DMS153 treated with DMSO at 0.1 percent for 48 hours (cell line): ENCODE measurements around the gene GLB1L2.

Experiments used
- DNase-seq: peaks from one replicate; lab custom pipeline; 2025; ENCODE audit not compliant: unreplicated experiment; lab: John Stamatoyannopoulos, UW

The GLB1L2 gene

DNA sequence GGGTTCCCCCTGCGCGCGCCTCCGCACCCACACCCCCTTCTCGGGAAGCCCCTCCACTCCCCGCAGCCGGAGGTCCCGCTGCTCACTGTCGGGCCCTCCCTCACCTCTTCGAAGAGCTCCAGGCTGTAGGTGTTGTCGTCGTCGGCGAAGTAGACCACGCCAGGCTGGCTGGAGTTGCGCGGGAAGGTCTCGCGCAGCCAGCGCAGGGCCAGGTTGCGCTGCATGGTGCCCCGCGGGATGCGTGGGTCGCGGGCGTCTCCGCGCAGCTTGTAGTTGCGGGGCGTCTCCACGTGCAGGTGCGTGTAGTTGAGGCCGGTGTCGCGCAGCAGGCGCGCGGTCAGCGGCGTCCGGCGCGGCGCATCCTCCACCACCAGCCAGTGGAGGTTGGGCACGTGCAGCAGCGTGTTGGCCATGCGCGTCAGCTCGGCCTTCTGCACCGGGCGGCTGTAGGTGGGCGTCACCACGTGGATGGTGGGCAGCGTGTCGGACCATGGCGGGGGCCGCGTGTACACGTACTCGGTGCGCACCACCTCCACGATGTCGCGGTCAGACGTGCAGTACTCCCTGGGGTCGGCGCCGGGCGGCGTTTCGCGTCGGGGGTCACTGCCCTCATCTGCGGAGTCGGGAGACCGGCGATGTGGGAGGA is 51.9 kb downstream of the GLB1L2 start:
- no peak for DNase-seq

DNA sequence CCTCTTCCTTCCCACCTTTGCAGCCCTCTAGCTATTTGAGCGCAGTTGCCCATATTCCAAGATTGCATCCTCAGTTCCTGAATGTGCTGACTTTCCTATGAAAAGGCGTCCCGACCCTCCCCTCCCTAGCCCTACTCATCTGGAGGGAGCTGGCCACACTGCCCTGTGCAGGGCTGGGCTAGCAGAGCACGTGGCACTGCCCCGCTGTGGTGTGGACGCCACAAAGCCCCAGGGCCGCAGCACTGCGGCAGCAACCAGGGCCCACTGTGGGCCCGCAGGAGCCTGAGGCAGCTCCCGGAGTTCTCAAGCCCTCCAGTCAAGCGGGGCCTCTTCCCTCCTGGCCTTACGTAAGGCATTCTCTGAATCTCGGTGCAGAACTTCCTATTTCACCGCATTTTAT is 52.6 kb downstream of the GLB1L2 start:
- DNase-seq, result no peak

DNA sequence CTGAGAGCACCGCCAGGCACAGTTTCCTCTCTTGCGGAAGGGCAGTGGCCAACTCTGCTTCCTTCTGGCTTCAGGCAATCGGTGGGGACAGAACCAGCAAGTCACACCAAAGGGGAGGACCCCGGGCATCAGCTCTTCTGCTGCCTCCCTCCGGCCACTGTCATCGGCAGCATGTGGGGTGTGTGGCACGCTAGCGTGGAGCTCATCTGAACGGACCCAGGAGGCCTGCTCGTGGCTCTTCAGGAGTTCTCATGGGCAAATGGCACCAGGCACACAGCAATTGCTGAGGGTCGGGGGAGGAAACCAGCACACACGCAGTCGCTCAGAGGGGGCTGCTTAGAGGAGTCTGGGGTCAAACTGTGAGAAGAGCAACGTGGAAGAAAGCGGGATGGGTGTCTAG is 53.4 kb downstream of the GLB1L2 start:
- no peak for DNase-seq

DNA sequence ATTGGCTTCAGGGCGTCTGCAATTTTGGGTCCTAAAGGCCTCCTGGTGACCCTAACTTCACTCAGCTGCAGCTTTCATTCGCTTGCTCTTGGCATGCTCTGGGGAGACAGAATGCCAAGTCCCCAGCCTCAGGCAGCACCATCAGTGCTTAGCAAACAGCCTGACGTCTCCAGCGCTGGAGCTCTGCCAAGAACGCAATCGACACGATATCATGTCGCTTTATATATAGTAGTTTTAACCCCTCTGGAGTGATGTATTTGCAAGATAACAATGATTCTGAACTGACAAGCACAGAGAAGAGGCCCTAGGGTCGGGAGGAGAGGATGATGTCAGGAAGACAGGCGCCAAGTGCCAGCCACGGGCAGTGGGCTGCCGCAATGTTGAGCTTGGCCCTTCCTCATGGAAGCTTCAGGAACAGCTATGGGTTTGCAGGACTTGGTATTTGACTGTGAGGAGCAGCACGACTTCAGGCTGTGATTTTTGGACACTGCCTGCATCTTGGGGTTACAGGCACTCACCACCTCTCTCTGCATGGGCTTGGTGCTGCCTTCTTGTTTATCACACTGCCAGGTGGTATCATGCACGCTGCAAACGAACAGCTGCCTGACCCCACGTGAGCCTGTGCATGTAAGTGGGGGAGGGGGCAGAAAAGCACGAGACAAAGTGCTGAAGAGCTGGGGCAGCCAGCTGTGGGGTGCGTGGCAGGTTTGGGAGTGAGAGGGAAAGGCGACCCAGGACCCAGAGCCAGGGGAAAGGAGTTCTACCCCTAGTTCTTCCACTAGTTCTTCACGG is 54.2 kb downstream of the GLB1L2 start:
- peak; percentile 81 for DNase-seq

DNA sequence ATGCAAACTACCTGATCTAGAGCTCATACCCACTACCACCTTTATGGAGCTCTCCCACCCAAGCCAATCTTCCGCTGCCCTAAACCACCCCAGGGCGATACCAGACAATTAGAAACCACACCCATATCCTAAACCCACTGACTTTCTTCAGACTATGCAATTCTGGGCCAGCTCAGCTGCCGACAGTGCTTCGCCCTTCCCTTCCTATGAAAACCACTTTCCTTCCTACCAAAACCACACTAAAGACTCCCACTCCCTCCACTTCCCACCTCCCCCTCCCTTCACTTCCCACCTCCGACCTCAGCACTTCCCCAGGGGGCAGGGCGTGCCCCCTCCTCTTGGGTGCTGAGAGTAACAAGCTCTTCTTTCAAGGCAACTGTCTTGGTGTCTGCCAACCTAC is 55.2 kb downstream of the GLB1L2 start:
- no peak for DNase-seq

DNA sequence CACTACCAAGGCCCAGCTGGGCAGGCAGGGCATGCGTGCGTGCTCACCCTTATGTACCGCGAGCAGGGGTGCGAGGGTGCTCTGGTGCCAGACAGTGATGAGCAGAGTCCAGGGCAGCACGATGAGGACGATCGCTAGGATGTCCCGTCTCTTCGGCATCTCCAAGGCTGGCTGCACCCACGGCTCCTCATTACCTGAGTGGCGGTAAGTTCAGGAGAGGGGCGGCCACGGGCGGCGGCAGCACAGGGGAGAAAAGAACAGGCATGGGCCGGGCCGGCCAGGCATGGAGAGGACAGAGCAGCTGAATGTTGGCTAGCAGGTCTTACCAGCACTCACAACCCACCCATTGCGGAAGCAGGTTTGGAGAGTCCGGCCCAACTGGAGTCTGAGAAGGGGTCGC is 55.7 kb downstream of the GLB1L2 start:
- no peak for DNase-seq

DNA sequence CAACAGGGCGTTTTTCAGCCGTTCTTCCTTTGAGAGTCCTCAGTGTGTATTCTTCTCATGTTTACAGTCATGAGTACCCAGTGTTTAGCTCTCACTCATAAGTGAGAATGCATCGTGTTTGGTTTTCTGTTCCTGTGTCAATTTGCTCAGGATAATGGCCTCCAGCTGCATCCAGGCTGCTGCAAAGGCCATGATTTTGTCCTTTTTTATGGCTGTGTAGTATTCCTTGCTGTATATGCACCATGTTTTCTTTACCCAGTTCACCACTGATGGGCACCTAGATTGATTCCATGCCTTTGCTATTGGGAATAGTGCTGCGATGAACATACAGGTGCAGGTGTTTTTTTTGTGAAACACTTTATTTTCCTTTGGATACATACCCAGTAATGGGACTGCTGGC is 56.8 kb downstream of the GLB1L2 start:
- no peak for DNase-seq

DNA sequence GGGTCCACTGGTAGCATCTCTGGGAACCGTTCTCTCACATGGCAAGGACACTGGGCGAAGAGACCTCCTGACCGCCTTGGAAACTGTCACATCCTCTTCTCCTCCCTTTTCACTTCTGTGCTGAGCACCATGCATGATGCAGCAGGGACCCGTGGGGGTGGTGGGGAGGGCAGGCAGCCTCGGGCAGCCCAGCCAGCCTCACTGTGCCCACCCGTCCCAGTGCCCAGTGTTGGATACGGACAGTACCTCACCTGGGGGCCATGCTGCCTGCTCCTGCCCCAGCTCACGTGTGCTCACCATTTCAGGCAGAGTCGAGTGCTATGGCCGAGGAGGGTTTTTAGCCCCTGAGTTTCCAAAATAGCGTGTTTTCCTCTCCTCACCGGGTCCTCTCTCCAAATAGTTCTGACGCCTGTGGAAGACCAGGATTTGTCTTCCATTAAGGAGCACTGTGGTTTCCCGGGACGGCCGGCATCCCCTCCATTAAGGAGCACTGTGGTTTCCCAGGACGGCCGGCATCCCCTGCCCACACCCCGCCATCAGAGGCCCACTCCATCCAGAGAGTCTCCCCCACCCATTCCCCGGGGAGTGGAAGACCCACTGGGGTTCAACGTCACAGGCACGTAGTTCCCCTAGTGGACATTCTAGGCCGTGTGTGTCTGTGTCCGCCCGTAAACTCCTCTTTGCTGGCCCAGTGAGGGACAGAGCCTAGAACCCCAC is 57.8 kb downstream of the GLB1L2 start:
- no peak for DNase-seq

DNA sequence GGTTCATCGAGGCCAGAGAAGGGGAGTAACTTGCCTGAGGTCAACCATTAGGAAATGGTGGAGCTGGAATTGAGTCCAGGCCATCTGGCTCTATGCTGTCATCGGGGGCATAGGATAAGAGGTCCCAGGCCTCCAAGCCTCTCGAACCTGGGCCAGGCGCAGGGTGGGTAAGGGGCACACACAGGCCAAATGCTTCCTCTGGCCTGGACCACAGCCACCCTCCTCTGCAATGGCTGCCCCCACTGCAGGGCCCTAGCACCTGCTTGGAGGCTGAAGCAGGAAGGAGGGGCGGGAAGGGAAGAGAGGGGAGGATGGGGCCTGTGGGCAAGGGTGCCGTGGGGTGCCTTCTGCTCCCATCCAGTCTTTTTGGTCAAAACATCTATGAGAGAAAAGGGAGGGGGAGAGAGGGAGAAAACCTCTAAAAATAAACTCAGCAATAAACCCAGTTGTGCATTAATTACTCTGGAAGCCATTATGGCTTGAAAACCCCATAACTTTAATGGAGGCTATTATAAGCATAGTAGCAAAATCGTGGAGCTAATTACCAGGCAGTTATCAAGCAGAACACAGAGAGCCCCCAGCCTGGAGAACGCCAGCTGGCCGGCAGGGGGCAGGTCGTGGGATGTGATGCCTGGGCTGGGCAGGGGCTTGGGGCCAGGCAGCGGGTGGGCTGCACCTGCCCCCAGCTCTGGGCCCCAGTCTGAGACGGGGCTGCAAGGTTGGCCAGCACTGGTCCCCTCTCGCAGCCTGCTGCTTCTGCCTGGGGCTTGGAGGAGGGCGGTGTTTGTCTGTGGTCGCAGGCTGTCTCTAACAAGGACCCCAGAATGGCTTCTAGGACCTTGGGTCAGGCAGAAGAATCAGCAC is 59.1 kb downstream of the GLB1L2 start:
- DNase-seq, result no peak

DNA sequence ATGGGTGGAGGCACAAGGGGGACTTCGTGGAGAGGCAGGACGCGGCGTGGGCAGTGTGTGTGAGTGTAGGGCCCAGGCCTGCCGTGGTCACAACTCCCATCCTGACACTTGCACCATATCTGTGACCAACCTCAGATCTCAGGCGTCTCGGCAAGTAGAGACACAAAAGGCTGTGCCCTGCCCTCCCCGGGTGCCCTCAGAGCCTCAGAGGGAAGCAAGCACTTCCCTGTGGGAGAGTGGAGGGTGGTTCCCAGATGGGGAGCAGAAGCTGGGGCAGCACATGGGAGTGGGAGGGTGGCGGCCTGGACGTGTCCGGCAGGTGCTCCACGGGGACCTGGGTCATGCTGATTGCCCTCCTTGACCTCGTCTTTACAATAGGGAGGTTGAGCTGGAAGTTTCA is 59.9 kb downstream of the GLB1L2 start:
- DNase-seq, result no peak

DNA sequence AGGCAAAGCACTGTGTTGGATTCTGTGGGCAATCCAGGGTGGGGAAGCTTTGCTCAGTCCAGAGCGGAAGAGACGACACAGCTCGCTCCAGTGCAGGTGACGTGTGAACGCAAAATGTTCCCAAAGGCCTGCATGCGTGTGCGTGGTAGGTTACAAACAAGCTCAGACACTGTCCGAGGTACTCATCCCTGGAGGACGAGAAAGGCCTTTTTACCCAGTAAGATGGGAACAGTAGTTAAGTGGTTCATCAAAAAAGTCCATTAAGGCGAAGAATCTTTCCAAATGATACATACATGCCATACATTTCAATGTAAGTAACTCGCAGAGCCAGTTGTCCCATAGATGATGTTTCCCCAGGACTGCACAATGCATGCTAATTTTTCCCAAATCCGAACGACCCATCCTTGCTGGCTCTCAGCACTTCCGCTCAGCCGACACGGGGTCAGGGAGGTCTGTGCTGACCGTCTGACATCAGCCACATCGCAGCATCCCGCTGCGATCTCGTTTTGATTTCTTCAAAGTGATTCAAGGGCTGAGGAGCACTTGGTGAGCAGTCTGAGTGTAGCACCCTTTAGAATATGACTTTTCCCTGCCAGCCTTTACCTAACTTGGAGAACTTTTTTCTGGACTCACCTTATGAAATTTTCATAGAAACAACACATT is 61.3 kb downstream of the GLB1L2 start:
- DNase-seq, result no peak

DNA sequence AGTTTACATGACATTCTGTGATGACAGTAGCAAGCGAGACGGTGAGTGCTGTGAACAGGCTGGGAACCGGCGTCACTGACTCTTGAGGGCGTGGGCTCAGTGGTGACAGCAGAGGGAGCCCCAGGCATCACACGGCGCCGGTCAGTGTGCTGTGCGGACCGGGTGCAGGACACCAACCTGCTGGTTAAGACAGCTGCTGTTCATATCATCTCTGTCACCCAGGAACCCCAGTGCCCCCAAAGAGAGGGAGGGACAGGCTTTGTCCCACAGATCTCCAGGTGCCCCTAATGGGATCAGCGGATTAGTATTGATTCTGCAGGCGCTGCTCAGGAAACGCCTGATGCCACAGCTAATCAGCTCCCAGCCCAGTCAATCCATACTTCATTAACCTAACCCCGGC is 61.9 kb downstream of the GLB1L2 start:
- DNase-seq, result no peak

DNA sequence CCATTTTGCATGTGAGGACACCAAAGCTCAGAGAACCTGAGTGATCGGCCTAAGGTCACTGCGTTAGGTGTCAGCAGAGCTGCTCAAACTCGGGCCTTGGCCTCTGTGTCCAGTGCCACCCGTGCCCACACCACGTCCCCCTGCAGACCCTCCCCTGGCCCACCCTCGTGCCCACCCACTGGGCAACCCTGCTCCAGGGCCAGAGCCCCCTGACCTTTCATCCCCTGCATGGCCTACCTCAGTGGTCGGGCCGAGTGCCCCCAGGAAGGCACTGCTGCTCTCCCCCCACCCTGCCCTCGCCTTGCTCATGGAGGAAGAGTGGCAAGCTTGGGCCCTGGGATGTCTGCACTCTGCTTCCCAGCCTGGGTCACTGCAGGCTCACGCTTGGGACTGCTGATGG is 62.5 kb downstream of the GLB1L2 start:
- no peak for DNase-seq

DNA sequence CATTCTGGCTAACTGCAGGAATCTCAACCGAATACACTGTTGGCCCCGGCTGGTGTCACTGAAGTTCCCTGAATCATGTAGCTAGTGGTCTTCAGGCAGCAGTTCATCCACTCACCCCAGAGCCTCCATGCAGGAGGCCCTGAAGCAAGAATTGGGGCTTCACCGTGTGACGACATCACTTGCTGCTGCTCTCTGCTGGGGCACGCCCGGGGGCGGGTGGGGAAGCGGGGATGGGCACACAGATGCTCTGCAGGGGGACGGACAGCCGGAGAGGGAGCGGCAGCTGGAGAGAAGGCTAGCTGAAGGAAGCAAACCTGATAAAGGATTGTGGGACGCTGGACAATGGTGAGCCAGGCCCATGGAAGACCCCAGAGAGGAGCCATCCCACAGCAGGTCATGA is 63.2 kb downstream of the GLB1L2 start:
- no peak for DNase-seq

DNA sequence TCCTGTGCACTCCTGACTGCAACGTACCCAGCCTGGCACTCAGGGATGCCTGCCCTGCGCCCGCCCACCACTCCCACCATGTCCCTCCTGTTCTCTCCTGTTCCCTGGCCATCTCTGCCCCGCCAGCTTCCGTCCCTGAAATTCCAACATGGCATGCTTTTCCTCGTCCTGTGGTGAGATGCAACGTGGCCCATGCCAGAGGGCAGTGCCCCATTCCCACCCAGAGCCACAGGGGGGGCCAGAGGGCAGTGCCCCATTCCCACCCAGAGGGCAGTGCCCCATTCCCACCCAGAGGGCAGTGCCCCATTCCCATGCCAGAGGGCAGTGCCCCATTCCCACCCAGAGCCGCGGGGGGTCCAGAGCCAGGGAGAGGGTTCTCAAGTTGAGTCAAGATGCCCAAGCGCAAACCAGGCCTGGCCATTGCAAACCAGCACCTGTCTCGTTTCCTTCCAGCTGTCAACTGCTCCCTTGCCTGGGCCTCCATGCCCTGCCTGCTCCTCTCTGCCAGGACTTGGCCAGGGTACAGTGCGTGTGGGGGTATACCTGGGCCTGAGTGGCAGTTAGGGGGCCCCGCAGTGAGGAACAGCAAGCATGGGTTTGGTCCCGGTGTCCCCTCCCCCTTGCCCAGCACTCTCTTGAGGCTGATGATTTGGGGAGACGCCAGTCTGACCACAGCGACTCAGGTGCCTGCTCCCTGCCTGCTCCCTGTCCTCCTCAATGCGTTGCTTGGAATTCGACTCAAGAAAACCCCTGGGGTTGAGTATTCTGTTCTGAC is 65.7 kb downstream of the GLB1L2 start:
- no peak for DNase-seq

DNA sequence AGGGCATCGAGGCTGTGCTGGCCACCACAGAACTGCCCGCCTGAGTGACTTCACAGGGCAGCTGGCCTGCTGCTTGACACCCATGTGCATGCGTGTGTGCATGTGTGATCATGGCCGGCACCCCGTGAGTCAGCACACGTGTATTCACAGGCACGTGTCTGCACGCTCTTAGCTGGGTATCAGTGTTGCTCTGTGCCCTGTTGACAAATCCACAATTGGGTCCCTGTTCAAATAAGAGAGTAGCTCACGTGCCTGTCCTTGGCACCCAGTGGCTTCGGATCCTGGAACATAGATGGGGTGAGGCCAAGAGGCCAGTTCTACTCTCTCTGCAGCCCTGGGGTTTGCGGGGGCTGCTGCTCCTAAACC is 66.3 kb downstream of the GLB1L2 start:
- DNase-seq, result peak; percentile 26

DNA sequence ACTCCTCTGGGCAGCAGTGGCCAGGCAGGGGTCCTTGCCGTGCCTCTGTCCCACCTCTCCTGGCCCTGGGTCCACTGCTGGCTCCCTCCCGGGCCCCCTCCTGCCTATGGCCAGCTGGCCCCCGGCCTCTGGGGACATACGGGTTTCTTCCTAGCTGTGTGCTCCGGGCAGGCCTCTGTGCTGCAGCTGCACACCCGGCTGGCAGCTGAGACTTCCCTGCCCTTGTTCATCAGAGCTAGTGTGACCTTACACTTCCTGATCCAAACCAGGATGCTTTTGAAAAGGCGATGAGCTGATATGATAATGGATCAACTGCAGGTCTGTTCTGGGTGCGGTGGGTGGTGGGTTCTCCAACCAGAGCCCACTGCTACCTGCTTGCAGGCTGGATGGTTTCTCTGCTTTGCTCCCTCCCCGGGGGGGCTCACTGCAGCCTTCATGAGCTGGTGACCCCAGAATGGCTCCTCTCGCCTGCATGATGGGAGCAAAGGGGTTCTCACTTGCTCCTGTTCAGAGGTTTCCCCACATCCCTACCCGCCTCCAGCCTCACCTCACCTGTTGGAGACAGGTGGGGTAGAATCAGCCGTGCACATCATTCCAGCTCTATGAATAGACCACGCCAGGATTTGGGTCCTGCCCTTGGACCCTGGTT is 67.0 kb downstream of the GLB1L2 start:
- no peak for DNase-seq

DNA sequence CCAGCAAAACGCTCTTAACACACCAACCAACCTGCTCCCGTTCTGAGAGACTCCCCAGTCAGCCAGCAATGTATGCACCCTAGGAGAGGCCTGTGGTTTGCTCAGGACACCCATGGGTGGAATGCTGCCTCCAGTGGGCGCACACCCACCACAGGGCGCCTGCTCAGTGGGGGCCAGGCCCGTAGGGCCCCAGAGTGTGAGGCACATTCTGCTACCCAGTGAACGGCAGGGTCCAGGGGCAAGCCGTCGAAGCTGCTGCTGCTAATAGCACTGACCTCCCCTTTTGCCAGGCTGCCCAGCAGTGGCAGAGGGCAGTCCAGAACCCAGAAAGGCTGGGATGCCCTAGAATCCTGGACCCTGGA is 67.5 kb downstream of the GLB1L2 start:
- no peak for DNase-seq

DNA sequence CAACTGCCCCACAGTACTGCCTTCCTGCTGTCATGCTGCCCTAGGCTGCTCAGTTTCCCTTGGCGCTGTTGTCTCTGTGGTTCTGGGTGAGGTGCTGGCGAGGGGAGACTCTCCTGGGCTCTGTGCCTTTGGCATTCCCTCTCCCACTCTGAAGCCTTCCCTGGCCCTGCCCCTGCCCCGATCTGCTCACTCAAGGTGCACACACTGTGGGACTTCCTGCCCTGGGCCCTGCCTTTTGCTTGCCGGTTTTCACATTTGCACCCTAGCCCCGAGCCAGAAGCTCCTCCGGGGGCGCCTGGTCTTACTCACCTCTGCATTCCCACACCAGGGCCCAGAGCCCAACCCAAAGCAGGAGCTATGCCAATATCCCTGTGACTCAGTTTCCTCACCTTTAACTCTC is 68.2 kb downstream of the GLB1L2 start:
- DNase-seq, result no peak
